ENCODE measurements around the gene KCNJ14.
A peak's percentile ranks its signal among the peaks of the same experiment; 100 is the strongest.

The KCNJ14 gene

DNA sequence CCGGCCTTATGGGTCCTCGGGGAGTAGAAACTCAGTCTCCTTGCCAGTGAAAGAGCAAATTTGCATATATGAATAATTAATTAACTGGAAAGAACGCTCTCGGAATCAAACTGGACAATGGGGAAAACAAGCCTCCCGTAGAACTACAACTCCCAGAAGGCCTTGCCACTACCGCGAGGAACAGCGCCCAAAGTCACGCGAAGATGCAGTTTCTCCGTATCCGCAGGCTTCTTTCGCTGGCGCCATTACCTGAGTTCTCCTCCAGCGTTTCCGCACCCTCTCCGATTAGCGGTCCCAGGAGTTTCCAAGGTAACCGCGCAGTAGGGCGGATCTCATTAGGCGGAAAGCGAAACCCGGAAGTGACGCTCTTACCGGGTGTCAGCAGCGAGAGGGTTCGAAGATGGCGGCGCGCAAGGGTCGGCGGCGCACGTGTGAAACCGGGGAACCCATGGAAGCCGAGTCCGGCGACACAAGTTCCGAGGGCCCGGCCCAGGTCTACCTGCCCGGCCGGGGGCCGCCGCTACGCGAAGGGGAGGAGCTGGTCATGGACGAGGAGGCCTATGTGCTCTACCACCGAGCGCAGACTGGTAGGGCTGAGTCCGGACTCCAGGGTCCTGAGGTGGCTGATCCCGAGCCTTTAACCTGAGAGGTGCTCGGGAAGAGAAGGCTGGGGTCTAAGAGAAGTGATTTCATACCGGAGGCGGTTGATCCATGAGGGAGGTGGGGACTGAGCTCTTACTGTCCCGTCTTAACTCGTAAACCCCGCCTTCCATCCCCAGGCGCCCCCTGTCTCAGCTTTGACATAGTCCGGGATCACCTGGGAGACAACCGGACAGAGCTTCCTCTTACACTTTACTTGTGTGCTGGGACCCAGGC lies 9.5 kb upstream of the KCNJ14 start, which contains the start of gene GRWD1:
Gene GRWD1, plus strand, starts transcription at position 378 of the 876 bp plus-strand sequence. Its CDS starts 23 bp downstream, at position 401.
- DNase-seq (ENCODE audit: low read depth): peak; percentile 89

DNA sequence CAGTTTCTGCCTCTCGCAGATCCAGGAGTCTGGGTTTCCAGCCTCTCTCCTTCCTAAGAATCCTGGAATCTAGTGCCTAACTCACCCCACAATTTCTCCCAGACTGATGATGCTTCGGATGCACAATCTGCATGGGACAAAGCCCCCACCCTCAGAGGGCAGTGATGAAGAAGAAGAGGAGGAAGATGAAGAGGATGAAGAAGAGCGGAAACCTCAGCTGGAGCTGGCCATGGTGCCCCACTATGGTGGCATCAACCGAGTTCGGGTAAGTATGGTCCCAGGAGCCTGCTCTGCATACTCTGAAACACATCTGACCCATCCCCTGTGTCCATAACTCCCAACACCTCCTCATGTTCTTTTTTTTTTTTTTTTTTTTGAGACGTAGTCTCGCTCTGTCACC lies 8.8 kb upstream of the KCNJ14 start:
- DNase-seq (ENCODE audit: low read depth): no peak

DNA sequence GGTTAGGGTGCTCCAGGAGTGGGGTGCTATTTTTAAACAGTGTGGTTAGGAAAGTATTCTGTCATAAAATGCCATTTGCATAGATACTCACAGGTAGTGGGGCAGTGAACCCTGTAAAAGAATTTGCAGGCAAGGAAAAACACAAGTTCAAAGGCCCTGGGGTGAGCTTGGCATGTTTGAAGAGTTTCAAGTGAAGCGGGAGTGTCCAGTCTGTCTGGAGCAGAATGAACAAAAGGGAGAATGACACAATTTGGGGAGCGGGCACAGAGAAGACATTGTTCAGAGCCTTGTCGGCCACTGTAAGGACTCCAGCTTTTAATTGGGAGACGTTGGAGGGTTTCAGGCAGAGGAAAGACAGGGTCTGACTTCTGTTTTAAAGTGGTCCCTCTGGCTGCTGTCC lies 6.8 kb upstream of the KCNJ14 start:
- no peak for DNase-seq (ENCODE audit: low read depth)

DNA sequence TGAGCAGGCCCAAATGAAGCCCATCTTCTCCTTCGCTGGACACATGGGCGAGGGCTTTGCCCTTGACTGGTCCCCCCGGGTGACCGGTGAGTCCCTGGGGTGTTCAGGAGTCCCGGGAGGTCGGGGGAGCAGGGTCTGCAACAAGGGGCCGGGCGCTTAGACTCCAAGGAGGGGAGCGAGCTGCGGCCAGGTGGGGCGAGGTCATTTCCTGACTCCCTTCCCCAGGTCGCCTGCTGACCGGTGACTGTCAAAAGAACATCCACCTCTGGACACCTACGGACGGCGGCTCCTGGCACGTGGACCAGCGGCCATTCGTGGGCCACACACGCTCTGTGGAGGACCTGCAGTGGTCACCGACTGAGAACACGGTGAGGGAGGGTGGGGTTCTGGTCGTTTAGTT lies 4.9 kb upstream of the KCNJ14 start:
- DNase-seq (ENCODE audit: low read depth): no peak

DNA sequence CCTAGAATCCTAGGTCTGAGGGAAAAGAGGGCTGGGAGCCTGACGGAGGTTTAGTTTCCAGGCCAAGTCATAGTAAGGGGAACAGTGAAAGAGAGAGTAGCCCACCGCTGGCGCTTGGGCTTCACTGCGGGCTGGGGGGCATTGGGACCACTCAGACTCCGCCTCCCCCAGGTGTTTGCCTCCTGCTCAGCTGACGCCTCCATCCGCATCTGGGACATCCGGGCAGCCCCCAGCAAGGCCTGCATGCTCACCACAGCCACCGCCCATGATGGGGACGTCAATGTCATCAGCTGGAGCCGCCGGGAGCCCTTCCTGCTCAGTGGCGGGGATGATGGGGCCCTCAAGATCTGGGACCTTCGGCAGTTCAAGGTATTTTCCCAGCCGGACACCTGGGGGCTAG lies 4.5 kb upstream of the KCNJ14 start:
- no peak for DNase-seq (ENCODE audit: low read depth)

DNA sequence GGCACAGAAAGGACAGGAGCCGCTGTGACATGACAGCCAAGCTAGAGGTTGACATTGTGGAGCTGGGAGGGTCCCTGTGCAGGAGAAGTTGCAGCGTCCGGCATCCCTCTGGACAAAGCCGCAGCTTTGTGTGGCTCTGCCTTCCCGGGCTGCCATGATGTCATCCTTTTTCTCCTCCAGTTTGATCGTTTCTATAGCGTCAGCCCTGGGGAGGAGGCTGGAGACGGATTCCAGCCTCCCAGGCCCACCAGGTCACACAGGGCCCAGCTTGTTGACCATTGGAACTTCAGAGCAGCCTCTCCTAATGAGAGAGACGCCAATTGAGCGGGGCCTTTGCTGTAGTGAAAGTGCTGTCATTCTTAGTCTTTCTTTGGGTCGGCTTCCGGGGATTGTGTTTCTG lies 3.8 kb upstream of the KCNJ14 start:
- no peak for DNase-seq (ENCODE audit: low read depth)

DNA sequence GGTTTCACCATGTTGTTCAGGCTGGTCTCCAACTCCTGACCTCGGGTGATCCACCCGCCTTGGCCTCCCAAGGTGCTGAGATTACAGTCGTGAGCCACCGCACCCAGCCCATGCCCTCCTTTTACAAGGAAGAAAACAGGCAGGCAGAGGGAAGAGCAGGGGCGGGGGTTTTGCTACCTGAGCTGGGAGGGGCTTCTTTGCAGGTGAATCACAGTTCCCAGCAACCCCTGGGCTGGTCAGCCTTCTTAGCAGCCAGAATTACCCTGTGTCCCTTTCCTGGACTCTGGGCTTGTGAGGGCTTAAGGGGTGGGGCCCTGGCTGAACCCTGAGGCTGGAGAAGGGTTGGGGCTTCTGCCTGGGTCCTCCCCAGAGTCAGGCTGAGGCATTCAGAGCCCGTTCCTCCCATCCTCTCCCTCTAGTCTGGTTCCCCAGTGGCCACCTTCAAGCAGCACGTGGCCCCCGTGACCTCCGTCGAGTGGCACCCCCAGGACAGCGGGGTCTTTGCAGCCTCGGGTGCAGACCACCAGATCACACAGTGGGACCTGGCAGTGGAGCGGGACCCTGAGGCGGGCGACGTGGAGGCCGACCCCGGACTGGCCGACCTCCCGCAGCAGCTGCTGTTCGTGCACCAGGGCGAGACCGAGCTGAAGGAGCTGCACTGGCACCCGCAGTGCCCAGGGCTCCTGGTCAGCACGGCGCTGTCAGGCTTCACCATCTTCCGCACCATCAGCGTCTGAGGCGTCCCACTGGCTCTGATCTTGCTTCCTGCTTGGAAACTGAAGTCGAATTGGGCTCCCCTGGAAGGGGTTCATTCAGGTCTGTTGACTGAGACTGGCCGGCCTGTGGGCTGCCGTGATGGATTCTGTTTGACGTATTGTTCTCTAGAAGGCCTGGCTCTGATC lies 2.8 kb upstream of the KCNJ14 start:
- DNase-seq (ENCODE audit: low read depth): no peak

DNA sequence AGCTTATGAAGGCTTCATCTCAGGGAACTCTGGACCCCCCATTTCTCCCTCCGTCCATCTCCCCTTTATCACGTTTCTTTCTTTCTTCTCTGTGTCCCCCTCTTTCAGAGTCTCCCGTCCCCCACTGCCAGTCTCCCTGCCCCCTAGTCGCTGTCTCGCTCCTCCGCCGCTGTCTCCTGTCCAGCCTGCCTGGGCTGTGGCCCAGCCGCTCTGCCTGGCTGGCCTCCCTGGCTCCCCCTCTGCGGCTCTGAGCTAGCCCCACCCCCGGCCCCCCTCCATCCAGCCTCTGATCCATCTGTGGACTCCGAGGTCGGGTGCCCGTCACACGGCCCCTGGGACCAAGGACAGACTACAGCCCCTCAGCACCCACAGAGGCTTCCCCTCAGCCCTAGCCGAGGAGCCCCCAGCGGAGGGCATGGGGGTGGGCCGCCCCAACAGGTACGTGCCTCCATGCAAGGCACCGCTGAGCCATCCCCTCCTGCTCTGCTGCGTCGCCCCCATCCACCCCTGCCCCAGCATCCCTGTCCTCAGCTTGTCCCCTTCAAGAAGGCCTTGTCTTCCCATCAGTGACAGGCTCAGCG lies 1.1 kb upstream of the KCNJ14 start:
- no peak for DNase-seq (ENCODE audit: low read depth)

DNA sequence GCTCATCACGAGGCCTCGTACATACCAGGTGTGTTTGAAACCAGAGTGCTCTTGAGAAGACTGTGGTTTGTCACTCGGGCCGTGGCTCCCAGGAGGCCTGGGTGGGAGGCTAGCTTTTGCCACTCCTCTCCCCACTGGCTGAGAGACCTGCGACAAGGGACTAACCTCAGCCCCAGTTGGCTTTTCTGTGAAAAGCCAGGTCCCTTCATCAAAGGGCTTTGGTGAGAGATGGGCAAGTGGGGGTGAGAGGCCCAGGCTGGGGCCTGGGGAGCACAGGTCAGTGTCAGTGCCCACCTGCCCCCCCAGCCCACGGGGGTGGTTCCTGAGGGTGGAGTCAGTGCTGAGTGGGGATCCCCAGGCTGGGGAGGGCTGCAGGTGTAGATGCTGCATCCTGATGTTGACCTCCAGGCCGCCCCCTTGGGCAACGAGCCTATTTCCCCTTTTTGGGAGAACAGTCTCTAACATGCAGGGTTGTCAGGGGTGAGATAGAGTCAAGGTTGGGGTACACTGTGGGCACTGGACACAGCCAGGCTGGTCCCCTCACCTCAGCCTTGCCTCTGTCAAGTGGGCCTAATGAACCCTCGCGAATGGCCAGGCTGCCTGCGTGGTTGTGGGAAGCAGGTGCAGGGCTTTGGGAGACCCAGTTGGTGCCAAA lies 661 bp downstream of the KCNJ14 start:
- no peak for DNase-seq (ENCODE audit: low read depth)

DNA sequence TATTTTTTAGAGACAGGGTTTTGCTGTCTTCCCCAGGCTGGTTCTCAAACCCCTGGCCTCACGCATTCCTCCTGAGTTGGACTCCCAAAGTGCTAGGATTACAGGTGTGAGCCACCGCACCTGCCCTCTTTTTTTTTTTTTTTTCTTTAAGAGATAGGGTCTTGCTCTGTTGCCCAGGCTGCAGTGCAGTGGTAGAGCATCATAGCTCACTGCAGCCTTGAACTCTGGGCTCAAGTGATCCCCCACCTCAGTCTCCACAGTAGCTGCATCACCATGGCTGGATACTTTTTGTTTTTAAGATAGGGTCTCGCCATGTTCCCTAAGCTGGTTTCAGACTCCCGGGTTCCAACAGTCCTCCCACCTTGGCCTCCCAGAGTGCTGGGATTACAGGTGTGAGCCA lies 1.5 kb downstream of the KCNJ14 start:
- DNase-seq (ENCODE audit: low read depth): no peak

DNA sequence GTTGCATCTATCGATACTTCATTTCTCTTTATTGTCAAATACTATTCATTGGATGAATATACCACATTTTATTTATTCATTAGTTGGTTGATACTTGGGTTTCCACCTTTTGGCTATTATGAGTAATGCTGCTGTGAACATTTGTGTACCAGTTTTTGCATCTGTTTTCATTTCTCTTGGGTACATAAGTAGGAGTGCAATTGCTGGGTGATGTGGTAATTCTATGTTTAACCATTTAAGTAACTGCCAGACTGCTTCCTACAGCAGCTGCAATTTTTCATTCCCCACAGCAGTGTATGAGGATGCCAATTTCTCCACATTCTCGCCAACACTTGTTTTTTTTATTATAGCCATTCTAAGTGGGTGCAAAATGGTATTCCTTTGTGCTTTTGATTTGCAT lies 2.6 kb downstream of the KCNJ14 start:
- DNase-seq (ENCODE audit: low read depth): peak; percentile 58

DNA sequence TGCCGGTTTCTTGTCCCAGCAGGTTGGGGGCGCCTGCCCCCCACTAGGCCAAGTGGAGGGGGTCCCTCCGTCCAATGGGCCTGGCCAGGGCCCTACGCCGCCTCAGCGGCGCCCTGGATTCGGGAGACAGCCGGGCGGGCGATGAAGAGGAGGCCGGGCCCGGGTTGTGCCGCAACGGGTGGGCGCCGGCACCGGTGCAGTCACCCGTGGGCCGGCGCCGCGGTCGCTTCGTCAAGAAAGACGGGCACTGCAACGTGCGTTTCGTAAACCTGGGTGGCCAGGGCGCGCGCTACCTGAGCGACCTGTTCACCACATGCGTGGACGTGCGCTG lies 6.2 kb downstream of the KCNJ14 start:
- no peak for DNase-seq (ENCODE audit: low read depth)

DNA sequence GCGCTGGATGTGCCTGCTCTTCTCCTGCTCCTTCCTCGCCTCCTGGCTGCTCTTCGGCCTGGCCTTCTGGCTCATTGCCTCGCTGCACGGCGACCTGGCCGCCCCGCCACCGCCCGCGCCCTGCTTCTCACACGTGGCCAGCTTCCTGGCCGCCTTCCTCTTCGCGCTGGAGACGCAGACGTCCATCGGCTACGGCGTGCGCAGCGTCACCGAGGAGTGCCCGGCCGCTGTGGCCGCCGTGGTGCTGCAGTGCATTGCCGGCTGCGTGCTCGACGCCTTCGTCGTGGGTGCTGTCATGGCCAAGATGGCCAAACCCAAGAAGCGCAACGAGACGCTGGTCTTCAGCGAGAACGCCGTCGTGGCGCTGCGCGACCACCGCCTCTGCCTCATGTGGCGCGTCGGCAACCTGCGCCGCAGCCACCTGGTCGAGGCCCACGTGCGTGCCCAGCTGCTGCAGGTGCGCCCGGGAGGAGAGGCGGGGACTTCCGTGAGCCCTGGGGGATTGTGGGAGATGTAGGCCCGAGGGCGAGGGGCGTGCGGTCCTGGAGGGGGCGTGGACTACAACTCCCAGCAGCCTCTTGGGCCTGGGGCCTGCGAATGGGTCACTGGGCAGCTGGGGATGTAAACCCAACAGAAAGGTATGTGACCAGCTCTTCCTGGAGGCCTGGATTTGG lies 6.7 kb downstream of the KCNJ14 start:
- DNase-seq (ENCODE audit: low read depth): no peak

DNA sequence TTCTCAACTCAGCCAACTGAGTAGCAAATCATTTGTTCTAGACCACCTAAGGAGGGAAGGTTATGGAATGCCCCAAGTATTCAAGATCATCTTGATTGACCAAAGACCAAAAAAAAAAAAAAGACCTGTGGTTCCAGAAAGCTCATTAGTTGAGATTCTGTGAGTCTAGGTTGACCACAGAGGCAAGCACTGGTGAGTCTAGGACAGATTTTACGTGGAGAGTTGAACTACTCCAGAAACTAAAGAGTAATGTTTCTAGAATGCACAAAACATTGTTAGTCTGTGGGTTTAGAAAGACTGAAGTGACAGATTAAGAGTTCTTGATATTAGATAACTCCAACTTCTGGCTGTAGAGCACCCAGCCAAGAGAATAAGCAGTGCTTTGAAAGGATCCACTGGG lies 9.8 kb downstream of the KCNJ14 start:
- DNase-seq (ENCODE audit: low read depth): no peak

DNA sequence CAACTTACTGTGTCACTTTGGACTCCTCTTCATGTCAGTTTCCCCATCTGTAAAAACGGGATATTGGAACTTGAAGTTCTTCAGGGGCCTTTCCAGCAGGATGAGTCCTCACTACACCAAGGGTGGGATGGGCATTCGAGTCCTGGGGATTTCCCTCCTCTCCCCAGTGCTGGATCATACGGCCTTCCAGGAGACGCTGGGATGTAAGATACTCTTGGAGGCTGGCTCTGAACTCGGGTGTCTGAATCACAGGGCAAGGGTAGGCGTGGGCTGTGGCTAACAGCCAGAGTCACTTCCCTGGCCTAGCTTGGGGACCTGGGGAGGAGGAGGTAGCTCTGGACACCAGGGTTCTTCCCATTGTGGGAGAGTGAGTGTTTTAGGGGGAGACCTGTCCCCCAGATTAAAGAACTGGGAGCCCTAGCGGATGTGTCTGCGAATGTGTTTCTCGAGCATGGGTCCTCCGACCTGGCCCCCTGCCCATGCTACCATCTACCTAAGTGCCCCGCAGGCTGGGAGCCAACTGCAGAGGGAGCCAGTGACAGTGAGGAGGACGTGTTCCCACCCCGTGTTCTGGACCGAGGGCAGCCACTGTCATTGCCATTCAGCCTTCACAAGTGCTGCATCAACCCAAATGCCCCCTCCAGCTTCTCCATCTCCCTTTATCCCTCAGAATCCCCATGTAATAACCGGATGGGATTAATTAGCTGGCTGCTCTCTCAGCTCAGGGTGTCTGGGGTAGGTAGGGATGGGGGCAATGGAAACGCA lies 11.4 kb downstream of the KCNJ14 start:
- DNase-seq (ENCODE audit: low read depth): no peak

DNA sequence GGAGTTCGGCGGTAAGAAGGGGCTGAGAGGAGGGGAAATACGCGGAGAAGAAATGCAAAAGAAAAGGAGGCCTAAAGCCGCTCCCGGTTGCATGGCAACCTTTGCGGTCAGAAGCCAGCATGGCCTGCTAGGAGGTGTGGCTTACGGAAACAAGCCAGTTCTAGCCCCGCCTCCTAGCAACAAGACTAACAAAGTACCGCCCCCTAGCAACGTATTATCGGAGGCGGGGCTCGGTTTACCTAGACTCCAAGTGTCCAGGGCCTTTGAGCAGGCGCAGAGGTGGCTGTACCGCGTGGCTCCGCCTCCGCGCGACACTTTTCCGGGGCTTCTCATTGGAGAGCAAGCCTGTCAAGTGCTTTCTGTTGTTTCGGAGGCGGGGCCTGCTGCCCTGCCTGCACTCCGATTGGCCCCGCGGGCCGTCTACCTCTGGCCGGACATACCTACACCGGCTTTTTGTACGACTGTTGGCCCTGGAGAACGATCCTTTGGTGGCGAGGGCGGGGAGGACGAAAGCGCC lies 13.5 kb downstream of the KCNJ14 start:
- DNase-seq (ENCODE audit: low read depth): peak; percentile 100

DNA sequence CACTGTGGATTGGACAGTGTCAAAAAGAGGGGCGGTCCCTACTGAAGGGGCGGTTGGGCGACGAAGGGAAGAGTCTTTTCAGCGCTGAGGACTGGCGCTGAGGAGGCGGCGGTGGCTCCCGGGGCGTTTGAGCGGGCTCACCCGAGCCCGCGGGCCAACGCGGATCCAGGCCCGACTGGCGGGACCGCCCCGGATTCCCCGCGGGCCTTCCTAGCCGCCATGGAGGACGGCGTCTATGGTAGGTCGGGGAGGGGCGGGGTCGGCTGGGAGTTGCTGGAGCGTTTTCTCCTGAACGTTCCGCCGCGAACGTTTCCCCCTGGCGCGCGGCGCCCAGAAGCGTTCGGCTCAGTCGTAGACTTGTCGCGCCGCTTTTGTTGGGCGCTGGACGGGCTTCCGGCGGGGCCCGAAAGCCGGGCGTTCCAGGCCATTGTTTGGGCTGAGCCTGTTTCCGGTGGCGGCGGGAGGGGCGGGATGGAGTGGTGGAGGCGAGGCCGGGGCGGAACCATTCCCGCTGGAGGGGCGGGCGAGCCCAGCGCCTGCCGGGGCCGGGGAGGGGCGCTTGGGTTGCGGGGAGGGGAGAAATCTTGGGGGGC lies 14.0 kb downstream of the KCNJ14 start, which contains the start of gene CYTH2:
Gene CYTH2, plus strand, starts transcription at position 81 of the 593 bp plus-strand sequence. Its CDS starts 139 bp downstream, at position 220.
- DNase-seq (ENCODE audit: low read depth): peak; percentile 49

DNA sequence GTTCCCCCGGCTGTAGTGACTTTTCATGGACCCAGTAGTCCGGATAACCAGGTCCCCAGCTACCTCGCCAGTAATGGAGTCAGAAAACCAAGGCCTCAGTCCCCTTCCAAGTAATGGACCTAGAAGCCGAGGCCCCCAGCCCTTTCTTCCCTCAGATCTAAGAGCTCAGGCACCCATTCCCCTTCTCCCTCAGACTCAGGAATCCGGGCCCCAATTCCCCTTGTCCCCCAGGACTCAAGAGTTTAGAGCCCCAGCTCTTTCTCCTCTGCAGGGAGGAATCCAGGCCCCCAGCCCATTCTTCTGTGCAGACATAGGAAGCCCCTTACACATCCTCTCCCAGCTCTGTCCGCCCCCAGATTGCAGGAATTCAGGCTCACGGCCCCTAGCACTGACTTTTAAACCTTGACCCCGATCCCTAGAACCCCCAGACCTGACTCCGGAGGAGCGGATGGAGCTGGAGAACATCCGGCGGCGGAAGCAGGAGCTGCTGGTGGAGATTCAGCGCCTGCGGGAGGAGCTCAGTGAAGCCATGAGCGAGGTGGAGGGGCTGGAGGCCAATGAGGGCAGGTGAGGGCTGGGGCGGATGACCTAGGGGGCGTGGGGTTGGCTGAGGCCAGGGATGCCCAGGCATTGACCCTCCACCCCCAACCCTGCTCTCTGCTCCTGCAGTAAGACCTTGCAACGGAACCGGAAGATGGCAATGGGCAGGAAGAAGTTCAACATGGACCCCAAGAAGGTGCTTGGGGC lies 14.7 kb downstream of the KCNJ14 start:
- DNase-seq (ENCODE audit: low read depth): no peak

DNA sequence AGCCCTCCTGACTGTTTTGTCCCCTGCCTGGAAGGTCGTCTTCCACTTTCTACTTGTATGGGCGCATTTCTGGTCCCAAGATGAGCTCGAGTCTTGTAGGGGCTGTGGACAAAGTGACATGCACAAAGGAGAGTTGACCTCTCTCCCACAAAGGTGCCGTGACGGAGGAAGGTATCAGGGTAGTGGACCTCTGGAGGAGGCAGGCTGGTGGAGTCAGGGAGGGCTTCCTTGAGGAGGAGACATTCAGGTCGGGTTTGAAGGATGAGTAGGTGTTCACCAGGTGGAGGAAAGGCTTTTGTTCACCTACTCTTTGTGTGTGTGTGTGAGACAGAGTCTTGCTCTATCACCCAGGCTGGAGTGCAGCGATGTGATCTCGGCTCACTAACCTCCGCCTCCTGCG lies 15.5 kb downstream of the KCNJ14 start:
- no peak for DNase-seq (ENCODE audit: low read depth)
